Right lobe of liver (tissue), 4 donors: Measurements from ENCODE around the gene GHR.
"Not testable (repeated sequence)": the region's sequence is repeated elsewhere in the genome, so short reads cannot be mapped to it uniquely, and the experiment has no call there.

ENCODE experiments used
- POLR2A ChIP-seq: fragments of 450-650 bp; IDR thresholded peaks from one replicate; pipeline ENCODE4 v1.6.1; 2017; ENCODE audit warnings: antibody characterized with exemption, mild to moderate bottlenecking
- TF ChIP-seq, protein P1 (sequence below), 4 donors: fragments of 200-600 bp in 3 of 4; fragments of 450-650 bp in 1 of 4; IDR thresholded peaks; one replicate each; pipeline versions ENCODE4 v1.5.1 to v1.8.0; 2016 to 2022; ENCODE audit warnings: antibody characterized with exemption in 4 of 4, mild to moderate bottlenecking in 2 of 4
- donor health status: DM: no; HTN: no; CAD: no.
- donor health status: DM: no; HTN: no; CAD: no.
- donor health status: DM: no; HTN: yes; CAD: no.

DNA sequence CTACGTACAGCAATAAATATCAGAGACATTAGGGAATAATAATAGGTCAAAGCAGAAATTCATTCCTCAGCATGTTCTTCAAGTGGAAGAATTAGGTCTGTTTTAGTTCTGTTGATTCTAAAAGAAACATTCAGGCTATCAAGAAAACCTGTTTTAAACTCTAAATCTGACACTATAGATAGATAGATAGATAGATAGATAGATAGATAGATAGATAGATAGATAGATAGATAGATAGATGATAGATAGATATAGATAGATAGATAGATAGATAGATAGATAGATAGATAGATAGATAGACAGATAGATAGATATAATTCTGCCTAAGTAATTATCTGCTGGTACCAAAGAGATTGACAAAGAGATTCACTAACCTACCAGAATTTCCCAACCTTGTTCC lies 155.7 kb downstream of the GHR start:
- TF ChIP-seq, protein P1, sequence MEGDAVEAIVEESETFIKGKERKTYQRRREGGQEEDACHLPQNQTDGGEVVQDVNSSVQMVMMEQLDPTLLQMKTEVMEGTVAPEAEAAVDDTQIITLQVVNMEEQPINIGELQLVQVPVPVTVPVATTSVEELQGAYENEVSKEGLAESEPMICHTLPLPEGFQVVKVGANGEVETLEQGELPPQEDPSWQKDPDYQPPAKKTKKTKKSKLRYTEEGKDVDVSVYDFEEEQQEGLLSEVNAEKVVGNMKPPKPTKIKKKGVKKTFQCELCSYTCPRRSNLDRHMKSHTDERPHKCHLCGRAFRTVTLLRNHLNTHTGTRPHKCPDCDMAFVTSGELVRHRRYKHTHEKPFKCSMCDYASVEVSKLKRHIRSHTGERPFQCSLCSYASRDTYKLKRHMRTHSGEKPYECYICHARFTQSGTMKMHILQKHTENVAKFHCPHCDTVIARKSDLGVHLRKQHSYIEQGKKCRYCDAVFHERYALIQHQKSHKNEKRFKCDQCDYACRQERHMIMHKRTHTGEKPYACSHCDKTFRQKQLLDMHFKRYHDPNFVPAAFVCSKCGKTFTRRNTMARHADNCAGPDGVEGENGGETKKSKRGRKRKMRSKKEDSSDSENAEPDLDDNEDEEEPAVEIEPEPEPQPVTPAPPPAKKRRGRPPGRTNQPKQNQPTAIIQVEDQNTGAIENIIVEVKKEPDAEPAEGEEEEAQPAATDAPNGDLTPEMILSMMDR (IDR thresholded peaks at IDR 0.05) = not testable (repeated sequence)
- TF ChIP-seq POLR2A = not testable (repeated sequence)
